Naive thymus-derived CD4-positive, alpha-beta T cell (primary cell): ENCODE results near the gene BSN. TPM values are rescaled to one million over a fixed set of nuclear protein-coding genes. Genes with fewer than 3 reads are reported as not detected.
A peak's percentile ranks its signal among the peaks of the same experiment; 100 is the strongest.

Experiments
- ATAC-seq: fragments of 150-1000 bp; cut with Tn5 transposase; 2 replicates; pipeline ENCODE4 v1.10.0; 2021; ENCODE audit warnings: mild to moderate bottlenecking, moderate library complexity
- CTCF ChIA-PET: fragments of 350-600 bp; sonication (Branson Sonifier 250); formaldehyde crosslinking; loops from one replicate; lab custom pipeline; 2021; ENCODE audit warnings: antibody characterized with exemption; lab: Charles Lee
- POLR2A ChIA-PET: fragments of 350-600 bp; sonication (Branson Sonifier 250); formaldehyde crosslinking; loops from one replicate; lab custom pipeline; 2021; ENCODE audit warnings: antibody characterized with exemption, inconsistent platforms; lab: Charles Lee
- DNase-seq, 9 donors: peaks; one replicate each; pipeline versions ENCODE4 v3.0.0 to v3.0.0-alpha.2; 2020 to 2022; ENCODE audit warnings: mixed read lengths in 1 of 9
- H3K27ac ChIP-seq: one replicate; pipeline ENCODE4 v1.7.0; 2013; ENCODE audit warnings: mild to moderate bottlenecking, low read depth, low read length, moderate library complexity
- H3K27me3 ChIP-seq, 2 donors: one replicate each; pipeline ENCODE4 v1.7.0; 2013; ENCODE audit warnings: low read length in 2 of 2, mild to moderate bottlenecking in 2 of 2, moderate library complexity in 2 of 2; ENCODE audit not compliant: control insufficient read depth in 2 of 2, insufficient read depth in 2 of 2
- H3K36me3 ChIP-seq, 3 experiments: 1 replicate in 2 of 3; 2 replicates in 1 of 3; pipeline ENCODE4 v1.7.0; 2013; ENCODE audit warnings: low read length in 3 of 3, mild to moderate bottlenecking in 3 of 3, moderate library complexity in 1 of 3; ENCODE audit not compliant: insufficient read depth in 3 of 3, control insufficient read depth in 2 of 3
- H3K4me1 ChIP-seq, 2 donors: one replicate each; pipeline ENCODE4 v1.7.0; 2013; ENCODE audit warnings: low read length in 2 of 2, mild to moderate bottlenecking in 2 of 2, moderate library complexity in 1 of 2; ENCODE audit not compliant: control insufficient read depth in 2 of 2, insufficient read depth in 2 of 2
- H3K4me3 ChIP-seq: 2 replicates; pipeline ENCODE4 v1.7.0; 2013; ENCODE audit warnings: mild to moderate bottlenecking, low read length
- H3K9me3 ChIP-seq, 3 experiments: 1 replicate in 2 of 3; 2 replicates in 1 of 3; pipeline ENCODE4 v1.7.0; 2013; ENCODE audit warnings: low read length in 3 of 3; ENCODE audit not compliant: control insufficient read depth in 2 of 3
- H3K27ac Mint-ChIP-seq, 9 donors: one replicate each; pipeline ENCODE4 v1.8.0; 2020 to 2022; ENCODE audit warnings: mixed read lengths in 9 of 9, mild to moderate bottlenecking in 8 of 9, moderate library complexity in 5 of 9, inconsistent platforms in 2 of 9
- H3K27me3 Mint-ChIP-seq, 5 donors: one replicate each; pipeline ENCODE4 v1.8.0; 2021 to 2022; ENCODE audit warnings: mixed read lengths in 5 of 5, mild to moderate bottlenecking in 1 of 5
- H3K36me3 Mint-ChIP-seq, 5 donors: one replicate each; pipeline ENCODE4 v1.8.0; 2020 to 2022; ENCODE audit warnings: mixed read lengths in 5 of 5, mild to moderate bottlenecking in 3 of 5, inconsistent platforms in 1 of 5
- H3K4me1 Mint-ChIP-seq, 7 donors: one replicate each; pipeline ENCODE4 v1.8.0; 2020 to 2022; ENCODE audit warnings: mixed read lengths in 7 of 7, mild to moderate bottlenecking in 3 of 7, inconsistent platforms in 1 of 7
- H3K4me3 Mint-ChIP-seq, 10 donors: one replicate each; pipeline ENCODE4 v1.8.0; 2020 to 2022; ENCODE audit warnings: mild to moderate bottlenecking in 10 of 10, mixed read lengths in 10 of 10, moderate library complexity in 6 of 10, inconsistent platforms in 2 of 10
- H3K9me3 Mint-ChIP-seq, 11 donors: one replicate each; pipeline ENCODE4 v1.8.0; 2020 to 2022; ENCODE audit warnings: mixed read lengths in 11 of 11, mild to moderate bottlenecking in 4 of 11, inconsistent platforms in 1 of 11, moderate library complexity in 1 of 11
- intact Hi-C, 2 donors: fragments of 100-400 bp; cut with micrococcal nuclease; formaldehyde crosslinking; loops; one replicate each; pipeline ENCODE4 v1.15.1; 2023
- polyA plus RNA-seq, 2 donors: library from polyadenylated mRNA; unstranded; fragments of 300-500 nt; fragmentation: Illumina TruSeq; gene quantifications; one replicate each; pipeline ENCODE4 v1.2.3, GENCODE V29; 2021
- total RNA-seq, 6 experiments: library from RNA in 5 of 6; stranded (reverse) in 5 of 6; gene quantifications; 1 replicate in 5 of 6; 2 replicates in 1 of 6; pipeline ENCODE4 v1.2.3 and lab custom pipeline; 2021 to 2026

BSN gene
- total and polyA plus RNA-seq, 7 experiments from 2014 or later, result 0.12 to 0.16 (median 0.14) TPM; not detected in 2

DNA sequence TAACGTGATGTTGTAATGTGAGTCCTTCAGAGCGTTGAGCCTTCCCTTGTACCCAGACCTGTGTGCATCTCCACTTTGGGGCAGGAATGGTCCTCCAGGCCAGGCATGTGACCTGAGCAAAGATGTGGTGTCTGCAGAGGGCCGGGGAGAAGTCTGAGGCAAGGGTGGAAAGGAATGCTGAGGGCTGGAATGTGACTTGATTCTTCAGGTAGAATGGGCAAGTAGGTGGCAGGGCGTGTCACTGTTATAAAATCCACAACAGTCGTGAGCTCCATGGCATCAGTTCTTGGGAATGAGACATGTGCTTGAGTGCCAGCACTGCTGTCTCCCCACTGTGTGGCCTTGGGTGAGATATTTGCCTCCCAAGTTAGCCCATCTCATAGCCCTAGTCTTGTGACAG lies 24.0 kb upstream of the BSN start:
- Histone ChIP-seq H3K4me3 (no peak overlapping the region), H3K27me3 (no peaks in the 10 kb centered on the region), H3K27ac (no peak overlapping the region), H3K4me1 (no peaks in the 10 kb centered on the region), H3K9me3 (no peaks in the 10 kb centered on the region), H3K36me3 (peaks cover 3 to 39% (median 7%) of the 10 kb centered on the region in 3 experiments)
- H3K27ac Mint-ChIP-seq, result peak overlapping the region in 1 of 9 donors; percentile 11
- H3K4me1 Mint-ChIP-seq, result peaks cover 2 to 10% (median 6%) of the 10 kb centered on the region in 7 donors
- ChIA-PET CTCF (interaction anchor here (1.1 to 2.9 kb wide), 3 partner anchors 9 to 308 kb away, joined by 4 to 13 read pairs (median 5); no protein-coding TSS in a partner anchor), POLR2A (no interaction called here)
- H3K27me3 Mint-ChIP-seq, result no peaks in the 10 kb centered on the region
- H3K4me3 Mint-ChIP-seq, result no peak overlapping the region
- ATAC-seq (no peak), DNase-seq (no peak)
- H3K36me3 Mint-ChIP-seq, result peaks cover 4 to 20% (median 9%) of the 10 kb centered on the region in 5 donors
- no peaks in the 10 kb centered on the region for H3K9me3 Mint-ChIP-seq
- intact Hi-C loops, result no loop called here

DNA sequence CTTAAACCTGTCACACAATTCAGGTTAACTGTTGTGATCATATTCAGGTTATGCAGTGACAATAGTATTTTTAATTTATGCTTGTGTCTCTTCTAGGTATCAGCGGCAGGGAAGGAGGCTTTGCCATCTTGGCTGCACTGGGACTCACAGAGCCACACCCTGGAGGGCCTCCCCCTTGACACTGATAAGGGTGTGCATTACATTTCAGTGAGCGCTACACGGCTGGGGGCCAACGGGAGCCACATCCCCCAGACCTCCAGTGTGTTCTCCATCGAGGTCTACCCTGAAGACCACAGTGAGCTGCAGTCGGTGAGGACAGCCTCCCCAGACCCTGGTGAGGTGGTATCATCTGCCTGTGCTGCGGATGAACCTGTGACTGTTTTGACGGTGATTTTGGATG lies 23.6 kb upstream of the BSN start:
- Histone ChIP-seq H3K36me3 (peaks cover 3 to 39% (median 7%) of the 10 kb centered on the region in 3 experiments), H3K27me3 (no peaks in the 10 kb centered on the region), H3K4me3 (no peak overlapping the region), H3K4me1 (no peaks in the 10 kb centered on the region), H3K9me3 (no peaks in the 10 kb centered on the region), H3K27ac (no peak overlapping the region)
- H3K4me1 Mint-ChIP-seq, result peaks cover 2 to 9% (median 6%) of the 10 kb centered on the region in 7 donors
- ChIA-PET POLR2A (no interaction called here), CTCF (interaction anchor here (2.9 kb wide), 1 partner anchor 8 kb away, joined by 13 read pairs; no protein-coding TSS in a partner anchor)
- H3K27me3 Mint-ChIP-seq, result no peaks in the 10 kb centered on the region
- no peak overlapping the region for H3K27ac Mint-ChIP-seq
- intact Hi-C loops, result no loop called here
- H3K9me3 Mint-ChIP-seq, result no peaks in the 10 kb centered on the region
- DNase-seq, result no peak
- H3K4me3 Mint-ChIP-seq, result no peak overlapping the region
- ATAC-seq, result no peak
- peaks cover 4 to 20% (median 9%) of the 10 kb centered on the region in 5 donors for H3K36me3 Mint-ChIP-seq

- Mint-ChIP-seq H3K4me3 (no peak overlapping the region), H3K27me3 (no peaks in the 10 kb centered on the region)
- POLR2A ChIA-PET, result interaction anchor here (0.6 kb wide), 1 partner anchor 246 kb away, joined by 3 read pairs; no protein-coding TSS in a partner anchor
These were observed 23.1 kb upstream of the BSN start for GRCh38 chr3:49531218-49531617.

GRCh38 chr3:49531715-49532114 lies 22.6 kb upstream of the BSN start:
- no peaks in the 10 kb centered on the region for H3K27me3 ChIP-seq
- ChIA-PET POLR2A (interaction anchor here (0.6 kb wide), 1 partner anchor 246 kb away, joined by 3 read pairs; no protein-coding TSS in a partner anchor), CTCF (interaction anchor here (2.9 kb wide), 1 partner anchor 7 kb away, joined by 13 read pairs; no protein-coding TSS in a partner anchor)
- no peak overlapping the region for H3K27ac ChIP-seq
- Mint-ChIP-seq H3K4me3 (no peak overlapping the region), H3K27me3 (no peaks in the 10 kb centered on the region), H3K27ac (no peak overlapping the region), H3K9me3 (peaks cover 0 to 2% (median 0%) of the 10 kb centered on the region in 11 donors), H3K36me3 (peaks cover 4 to 20% (median 9%) of the 10 kb centered on the region in 5 donors), H3K4me1 (peaks cover 2 to 9% (median 6%) of the 10 kb centered on the region in 7 donors)
- no peaks in the 10 kb centered on the region for H3K9me3 ChIP-seq
- no peaks in the 10 kb centered on the region for H3K4me1 ChIP-seq
- ATAC-seq (no peak), DNase-seq (no peak)
- H3K36me3 ChIP-seq, result peaks cover 3 to 39% (median 7%) of the 10 kb centered on the region in 3 experiments
- no peak overlapping the region for H3K4me3 ChIP-seq
- intact Hi-C loops, result no loop called here

More at GRCh38 chr3:49531218-49531617, 23.1 kb upstream of the BSN start:
- DNase-seq (no peak), ATAC-seq (no peak)
- H3K9me3 Mint-ChIP-seq, result peaks cover 0 to 2% (median 0%) of the 10 kb centered on the region in 11 donors
- H3K27me3 ChIP-seq, result no peaks in the 10 kb centered on the region
- CTCF ChIA-PET, result interaction anchor here (2.9 kb wide), 1 partner anchor 8 kb away, joined by 13 read pairs; no protein-coding TSS in a partner anchor
- H3K9me3 ChIP-seq, result no peaks in the 10 kb centered on the region
- H3K27ac ChIP-seq, result no peak overlapping the region
- H3K27ac Mint-ChIP-seq, result no peak overlapping the region
- intact Hi-C loops, result no loop called here
- peaks cover 3 to 39% (median 7%) of the 10 kb centered on the region in 3 experiments for H3K36me3 ChIP-seq
- no peak overlapping the region for H3K4me3 ChIP-seq
- H3K4me1 Mint-ChIP-seq, result peaks cover 2 to 9% (median 6%) of the 10 kb centered on the region in 7 donors
- no peaks in the 10 kb centered on the region for H3K4me1 ChIP-seq
- peaks cover 4 to 20% (median 9%) of the 10 kb centered on the region in 5 donors for H3K36me3 Mint-ChIP-seq

DNA sequence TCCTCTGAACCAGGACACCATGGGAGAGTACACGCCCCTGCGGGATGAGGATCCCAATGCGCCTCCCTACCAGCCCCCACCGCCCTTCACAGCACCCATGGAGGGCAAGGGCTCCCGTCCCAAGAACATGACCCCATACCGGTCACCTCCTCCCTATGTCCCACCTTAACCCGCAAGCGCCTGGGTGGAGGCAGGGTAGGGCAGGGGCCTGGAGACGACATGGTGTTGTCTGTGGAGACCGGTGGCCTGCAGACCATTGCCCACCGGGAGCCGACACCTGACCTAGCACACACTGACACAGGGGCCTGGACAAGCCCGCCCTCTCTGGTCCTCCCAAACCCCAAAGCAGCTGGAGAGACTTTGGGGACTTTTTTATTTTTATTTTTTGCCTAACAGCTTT lies 21.2 kb upstream of the BSN start:
- ChIA-PET POLR2A (no interaction called here), CTCF (no interaction called here)
- Histone ChIP-seq H3K4me3 (no peak overlapping the region), H3K27ac (no peak overlapping the region), H3K27me3 (no peaks in the 10 kb centered on the region), H3K36me3 (peaks cover 3 to 39% (median 7%) of the 10 kb centered on the region in 3 experiments), H3K4me1 (no peaks in the 10 kb centered on the region), H3K9me3 (no peaks in the 10 kb centered on the region)
- Mint-ChIP-seq H3K27ac (no peak overlapping the region), H3K36me3 (peaks cover 4 to 20% (median 9%) of the 10 kb centered on the region in 5 donors), H3K27me3 (no peaks in the 10 kb centered on the region), H3K4me3 (no peak overlapping the region), H3K9me3 (peaks cover 0 to 2% (median 0%) of the 10 kb centered on the region in 11 donors), H3K4me1 (peaks cover 0 to 6% (median 2%) of the 10 kb centered on the region in 7 donors)
- intact Hi-C loops, result no loop called here
- no peak for ATAC-seq
- DNase-seq, result no peak

DNA sequence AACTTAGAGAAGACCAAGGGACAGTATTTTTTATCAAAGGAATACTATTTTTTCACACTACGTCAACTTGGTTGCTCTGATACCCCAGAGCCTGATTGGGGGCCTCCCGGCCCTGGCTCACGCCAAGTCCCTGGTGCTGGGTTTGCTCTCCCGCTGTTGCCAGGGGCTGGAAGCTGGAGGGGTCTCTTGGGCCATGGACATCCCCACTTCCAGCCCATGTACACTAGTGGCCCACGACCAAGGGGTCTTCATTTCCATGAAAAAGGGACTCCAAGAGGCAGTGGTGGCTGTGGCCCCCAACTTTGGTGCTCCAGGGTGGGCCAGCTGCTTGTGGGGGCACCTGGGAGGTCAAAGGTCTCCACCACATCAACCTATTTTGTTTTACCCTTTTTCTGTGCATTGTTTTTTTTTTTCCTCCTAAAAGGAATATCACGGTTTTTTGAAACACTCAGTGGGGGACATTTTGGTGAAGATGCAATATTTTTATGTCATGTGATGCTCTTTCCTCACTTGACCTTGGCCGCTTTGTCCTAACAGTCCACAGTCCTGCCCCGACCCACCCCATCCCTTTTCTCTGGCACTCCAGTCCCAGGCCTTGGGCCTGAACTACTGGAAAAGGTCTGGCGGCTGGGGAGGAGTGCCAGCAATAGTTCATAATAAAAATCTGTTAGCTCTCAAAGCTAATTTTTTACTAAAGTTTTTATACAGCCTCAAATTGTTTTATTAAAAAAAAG lies 20.3 kb upstream of the BSN start:
- no peak overlapping the region for H3K4me3 Mint-ChIP-seq
- H3K27me3 Mint-ChIP-seq, result no peaks in the 10 kb centered on the region
- Histone ChIP-seq H3K27ac (no peak overlapping the region), H3K9me3 (no peaks in the 10 kb centered on the region), H3K36me3 (peaks cover 3 to 39% (median 7%) of the 10 kb centered on the region in 3 experiments), H3K27me3 (no peaks in the 10 kb centered on the region), H3K4me3 (no peak overlapping the region), H3K4me1 (no peaks in the 10 kb centered on the region)
- peaks cover 4 to 20% (median 9%) of the 10 kb centered on the region in 5 donors for H3K36me3 Mint-ChIP-seq
- ChIA-PET CTCF (no interaction called here), POLR2A (no interaction called here)
- peaks cover 0 to 2% (median 0%) of the 10 kb centered on the region in 11 donors for H3K9me3 Mint-ChIP-seq
- peaks cover 0 to 6% (median 2%) of the 10 kb centered on the region in 7 donors for H3K4me1 Mint-ChIP-seq
- peak overlapping the region in 1 of 9 donors; percentile 5 for H3K27ac Mint-ChIP-seq
- intact Hi-C loops, result no loop called here
- ATAC-seq, result no peak
- DNase-seq, result no peak
